ENCODE measurements around the gene LARGE1. TPM values are rescaled to one million over a fixed set of nuclear protein-coding genes. Genes with fewer than 3 reads are reported as not detected.

Gene LARGE1
- total RNA-seq, 1 experiment from 2014 or later, result 1.5 TPM

GRCh38 chr22:33288078-33288477 lies 632.2 kb downstream of the LARGE1 start (continued):
- TF ChIP-seq CTCF (IDR thresholded peaks at IDR 0.05 in 2 of 3, conservative IDR thresholded peaks at IDR 0.05 in 1 of 3; ENCODE audit: borderline replicate concordance in 1 of 3, insufficient read depth in 1 of 3, low read depth in 2 of 3, low read length in 2 of 3), result no peak

- no peak overlapping the region for H3K9ac ChIP-seq (ENCODE audit: low read length)
- H2AFZ ChIP-seq (ENCODE audit: low read depth, low read length, poor library complexity, severe bottlenecking), result no peak overlapping the region
- H3K4me2 ChIP-seq (ENCODE audit: low read length), result no peak overlapping the region
- peaks cover 0 to 36% of the 10 kb centered on the region in 2 experiments; a peak in 2 of 4 replicates for H3K9me3 ChIP-seq (ENCODE audit: control insufficient read depth in 1 of 2, insufficient read depth in 1 of 2, low read depth in 1 of 2, low read length in 2 of 2)
- ChIA-PET POLR2A (no interaction called here), CTCF (no interaction called here), RAD21 (ENCODE audit: low non-redundant PET in 1 of 2, low total read pairs in 2 of 2, uncharacterized antibody in 2 of 2, unreplicated experiment in 2 of 2) (no interaction called here)
- ATAC-seq, result no peak
- no peaks in the 10 kb centered on the region for H3K9me2 ChIP-seq (ENCODE audit: insufficient read depth)
- no peaks in the 10 kb centered on the region for H4K20me1 ChIP-seq (ENCODE audit: insufficient read depth)
- H3K4me1 ChIP-seq (ENCODE audit: control insufficient read depth in 1 of 2, insufficient read depth in 2 of 2, low read length in 2 of 2), result no peaks in the 10 kb centered on the region
- no peaks in the 10 kb centered on the region for H3K36me3 ChIP-seq (ENCODE audit: control insufficient read depth in 1 of 2, insufficient read depth in 2 of 2, low read length in 2 of 2)
- TF ChIP-seq TCF7L2 (IDR thresholded peaks at IDR 0.05; ENCODE audit: borderline replicate concordance, extremely low read depth, insufficient read depth, insufficient read length) (no peak), SIN3A (IDR thresholded peaks at IDR 0.05; ENCODE audit: low read depth) (no peak), JUND (IDR thresholded peaks at IDR 0.05) (no peak), FOSL1 (IDR thresholded peaks at IDR 0.05; ENCODE audit: low read depth) (no peak), MAX (IDR thresholded peaks at IDR 0.05) (no peak), ELF1 (IDR thresholded peaks at IDR 0.05; ENCODE audit: borderline replicate concordance, low read depth) (no peak), RAD21 (IDR thresholded peaks at IDR 0.05; ENCODE audit: low read depth) (no peak), POLR2A (IDR thresholded peaks at IDR 0.05; ENCODE audit: borderline replicate concordance, extremely low read depth, insufficient read depth, insufficient read length) (no peak), CBX3 (IDR thresholded peaks at IDR 0.05; ENCODE audit: low read depth) (no peak), CTCF (IDR thresholded peaks at IDR 0.05 in 2 of 3, conservative IDR thresholded peaks at IDR 0.05 in 1 of 3; ENCODE audit: borderline replicate concordance in 1 of 3, insufficient read depth in 1 of 3, low read depth in 2 of 3, low read length in 2 of 3) (no peak), ZNF274 (IDR thresholded peaks at IDR 0.05; ENCODE audit: low read depth, low read length) (no peak), CEBPB (IDR thresholded peaks at IDR 0.05; ENCODE audit: low read depth) (no peak), ZBTB33 (IDR thresholded peaks at IDR 0.05; ENCODE audit: extremely low read depth, insufficient replicate concordance, low read length) (no peak), ATF3 (IDR thresholded peaks at IDR 0.05) (no peak), SP1 (IDR thresholded peaks at IDR 0.05; ENCODE audit: low read depth) (no peak), SRF (IDR thresholded peaks at IDR 0.05; ENCODE audit: low read depth) (no peak), POLR2AphosphoS5 (IDR thresholded peaks at IDR 0.05; ENCODE audit: low read depth, low read length) (no peak), EGR1 (IDR thresholded peaks at IDR 0.05; ENCODE audit: low read depth) (no peak)
- no TSS peak for BruUV-seq (replicated peaks)
- H3K27ac ChIP-seq (ENCODE audit: low read depth, low read length), result no peak overlapping the region
- DNase-seq (ENCODE audit: low read depth, low spot score), result no peak
- H3K4me3 ChIP-seq (replicated peaks in 1 of 2; ENCODE audit: low read depth in 1 of 2, low read length in 2 of 2), result no peak overlapping the region
- intact Hi-C loops (cut with micrococcal nuclease), result no loop called here
- H3K79me2 ChIP-seq (ENCODE audit: insufficient read depth, low read length), result no peaks in the 10 kb centered on the region
- no peaks in the 10 kb centered on the region for H3K27me3 ChIP-seq (ENCODE audit: insufficient read depth, low read length)
Measured at GRCh38 chr22:33275073-33275443, 645.2 kb downstream of the LARGE1 start.
